GM12864 (cell line): ENCODE data around the gene THEMIS2.

Experiments
- DNase-seq: peaks from one replicate; pipeline ENCODE4 v3.0.0-alpha.2; 2011; ENCODE audit warnings: low read depth
- H3K4me3 ChIP-seq: 2 replicates; pipeline ENCODE4 v1.5.1; 2011; ENCODE audit warnings: mild to moderate bottlenecking, low read depth, low read length, control low read depth
- TF ChIP-seq, protein P1 (sequence below): IDR thresholded peaks from 2 replicates; pipeline ENCODE4 v1.5.1; 2011; ENCODE audit warnings: low read depth, mild to moderate bottlenecking, moderate library complexity, low read length, control low read depth, inconsistent platforms; ENCODE audit errors: missing control alignments

The THEMIS2 gene

DNA sequence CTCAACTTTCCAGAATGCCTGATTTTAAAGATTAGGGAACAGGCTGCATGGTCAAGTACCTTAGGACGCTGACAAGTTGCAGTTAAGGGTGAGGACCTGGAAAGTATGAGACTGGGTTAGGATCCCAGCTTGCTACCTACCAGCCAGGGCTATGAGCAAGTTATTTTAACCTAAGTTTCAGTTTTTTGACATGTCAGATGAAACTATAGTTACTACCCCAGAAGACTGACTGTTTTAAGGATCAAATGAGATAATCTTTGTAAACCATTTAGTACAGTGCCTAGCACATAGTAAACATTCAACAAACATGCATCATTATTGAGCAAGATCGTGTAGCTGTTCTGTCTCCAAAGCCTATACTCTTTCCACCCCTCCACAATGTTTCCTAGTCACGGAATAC lies 14.4 kb downstream of the THEMIS2 start:
- DNase-seq = no peak
- TF ChIP-seq, protein P1, sequence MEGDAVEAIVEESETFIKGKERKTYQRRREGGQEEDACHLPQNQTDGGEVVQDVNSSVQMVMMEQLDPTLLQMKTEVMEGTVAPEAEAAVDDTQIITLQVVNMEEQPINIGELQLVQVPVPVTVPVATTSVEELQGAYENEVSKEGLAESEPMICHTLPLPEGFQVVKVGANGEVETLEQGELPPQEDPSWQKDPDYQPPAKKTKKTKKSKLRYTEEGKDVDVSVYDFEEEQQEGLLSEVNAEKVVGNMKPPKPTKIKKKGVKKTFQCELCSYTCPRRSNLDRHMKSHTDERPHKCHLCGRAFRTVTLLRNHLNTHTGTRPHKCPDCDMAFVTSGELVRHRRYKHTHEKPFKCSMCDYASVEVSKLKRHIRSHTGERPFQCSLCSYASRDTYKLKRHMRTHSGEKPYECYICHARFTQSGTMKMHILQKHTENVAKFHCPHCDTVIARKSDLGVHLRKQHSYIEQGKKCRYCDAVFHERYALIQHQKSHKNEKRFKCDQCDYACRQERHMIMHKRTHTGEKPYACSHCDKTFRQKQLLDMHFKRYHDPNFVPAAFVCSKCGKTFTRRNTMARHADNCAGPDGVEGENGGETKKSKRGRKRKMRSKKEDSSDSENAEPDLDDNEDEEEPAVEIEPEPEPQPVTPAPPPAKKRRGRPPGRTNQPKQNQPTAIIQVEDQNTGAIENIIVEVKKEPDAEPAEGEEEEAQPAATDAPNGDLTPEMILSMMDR = no peak
- no peak overlapping the region for H3K4me3 ChIP-seq

DNA sequence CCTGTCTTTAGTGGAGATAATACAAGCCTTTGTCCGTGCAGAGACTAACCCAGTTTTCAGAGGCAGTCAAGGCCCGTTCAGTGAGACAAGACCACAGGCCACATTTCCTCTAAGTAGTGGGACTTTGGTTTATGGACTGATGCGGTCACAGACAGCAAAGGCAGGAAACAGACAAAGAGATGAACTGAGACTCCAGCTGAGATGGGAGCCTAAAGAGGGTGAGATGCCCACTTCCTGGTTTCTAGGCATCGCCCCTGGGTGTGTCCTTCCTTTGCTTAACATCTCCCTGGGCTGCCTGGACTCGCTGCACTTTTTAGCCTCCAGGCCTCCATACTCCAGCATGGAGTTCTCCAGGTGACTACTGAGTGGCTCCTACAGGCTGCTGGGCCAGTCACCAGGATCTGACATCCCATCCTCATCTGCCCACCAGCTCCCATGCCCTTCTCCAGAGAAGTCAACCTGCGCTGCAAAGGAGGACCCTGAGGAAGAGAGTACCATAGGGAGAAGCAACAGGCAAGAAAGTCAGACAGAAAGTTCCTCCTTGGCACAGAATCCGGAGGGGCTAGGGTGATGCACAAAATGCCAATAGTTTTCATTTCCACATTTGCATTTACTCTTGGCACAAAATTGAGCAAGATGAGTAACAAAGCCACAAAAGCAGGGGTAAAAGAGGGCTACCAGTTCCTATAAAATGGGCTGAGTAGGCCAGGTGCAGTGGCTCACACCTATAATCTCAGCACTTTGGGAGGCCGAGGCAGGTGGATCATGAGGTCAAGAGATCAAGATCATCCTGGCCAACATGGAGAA lies 15.1 kb downstream of the THEMIS2 start:
- TF ChIP-seq, protein P1 = no peak
- DNase-seq = peak; percentile 77
- H3K4me3 ChIP-seq = no peak overlapping the region

DNA sequence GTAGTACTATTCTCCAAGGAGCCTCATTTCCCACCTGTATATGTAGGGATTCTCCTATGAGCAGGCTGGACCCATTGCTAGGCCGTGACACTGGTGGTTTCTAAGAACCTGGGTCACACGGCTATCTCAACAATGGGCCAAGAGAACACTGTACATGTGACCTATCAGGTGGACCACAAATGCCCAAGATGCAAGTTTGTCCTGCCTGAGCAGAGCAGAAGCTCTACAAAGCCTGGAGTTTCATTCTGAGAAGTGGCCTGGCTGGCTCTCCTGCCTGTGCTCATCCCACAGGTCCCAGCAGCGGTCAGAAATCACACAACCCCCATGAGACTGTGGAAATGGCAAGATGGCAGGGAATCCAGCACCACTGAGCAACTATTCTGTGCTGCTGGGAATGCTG lies 17.2 kb downstream of the THEMIS2 start:
- TF ChIP-seq, protein P1 = no peak
- no peak overlapping the region for H3K4me3 ChIP-seq
- DNase-seq = no peak

DNA sequence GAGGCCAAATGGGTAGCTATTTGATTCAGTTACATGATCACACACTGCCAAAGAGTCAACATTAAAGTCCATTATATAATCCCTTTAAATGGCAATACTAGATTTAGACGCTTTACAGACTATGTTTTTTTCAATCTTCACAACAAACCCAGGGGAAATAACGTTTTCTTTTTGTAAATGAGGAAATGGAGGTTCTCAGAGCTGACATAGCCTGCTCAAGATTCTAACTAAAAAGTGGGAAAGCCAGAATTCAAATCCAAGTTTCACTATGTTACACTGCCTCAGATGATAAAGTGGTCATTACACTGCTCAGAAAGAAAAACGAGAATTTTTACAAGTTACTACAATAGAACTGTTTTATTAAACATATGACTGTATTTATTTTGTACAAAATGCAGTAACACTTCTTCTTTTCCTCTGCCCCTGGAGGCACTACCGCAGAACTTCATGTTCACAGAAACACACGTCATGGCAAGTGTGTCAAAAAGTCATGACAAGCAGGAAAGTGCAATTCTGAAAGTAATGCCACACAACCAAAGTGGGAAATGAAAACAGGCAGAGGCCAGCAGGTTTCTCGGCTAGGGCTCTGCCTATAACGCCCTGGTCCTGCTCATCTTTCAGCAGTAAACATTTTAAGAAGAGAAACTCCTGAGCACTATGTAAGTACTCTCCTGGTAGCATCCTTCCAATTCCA lies 19.0 kb downstream of the THEMIS2 start:
- no peak overlapping the region; the same call in 1 of the 2 replicates for H3K4me3 ChIP-seq
- DNase-seq = peak; percentile 85
- TF ChIP-seq, protein P1 = peak; percentile 47

DNA sequence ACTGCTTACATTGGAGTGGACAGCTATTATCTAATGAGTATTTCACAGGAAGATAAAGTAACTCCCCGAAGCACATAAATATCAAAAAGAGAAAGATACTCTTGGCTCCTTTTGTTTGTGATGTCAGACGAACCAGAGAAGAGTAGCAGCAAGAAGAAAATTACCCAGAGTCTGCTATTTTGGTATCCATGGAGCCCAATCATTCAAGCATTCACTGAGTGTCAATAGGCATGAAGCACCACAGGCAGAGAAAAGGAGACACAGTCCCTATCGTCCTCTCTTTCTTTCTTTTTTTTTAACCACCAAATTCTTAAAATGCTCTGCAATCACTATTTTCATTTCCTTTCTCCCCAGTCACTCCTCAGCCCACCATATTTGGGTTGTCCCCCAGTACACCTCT lies 22.2 kb downstream of the THEMIS2 start:
- TF ChIP-seq, protein P1 = no peak
- no peak overlapping the region for H3K4me3 ChIP-seq
- DNase-seq = no peak

DNA sequence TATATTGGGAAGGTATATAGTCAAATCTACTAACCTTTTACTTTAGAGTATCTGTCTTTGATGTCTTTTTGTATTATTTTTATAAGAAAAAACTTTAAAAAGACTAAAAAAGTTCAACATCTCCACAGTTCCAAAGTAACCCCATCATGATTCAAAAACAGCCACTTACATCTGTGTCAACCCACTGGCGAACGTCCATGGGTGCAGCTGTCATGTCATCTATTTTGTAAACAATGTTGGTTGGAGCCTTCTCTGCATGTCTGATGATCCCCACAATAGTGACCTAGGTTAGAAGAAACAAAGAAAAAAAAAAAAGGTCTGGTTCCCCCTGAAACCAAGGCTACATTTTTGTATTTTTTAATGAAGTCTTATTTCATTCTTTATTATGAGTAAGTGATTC lies 34.4 kb downstream of the THEMIS2 start:
- H3K4me3 ChIP-seq = no peak overlapping the region
- TF ChIP-seq, protein P1 = no peak
- DNase-seq = no peak
